ENCODE results near the gene TCAF2.
"Not testable (repeated sequence)": the region's sequence is repeated elsewhere in the genome, so short reads cannot be mapped to it uniquely, and the experiment has no call there.

DNA sequence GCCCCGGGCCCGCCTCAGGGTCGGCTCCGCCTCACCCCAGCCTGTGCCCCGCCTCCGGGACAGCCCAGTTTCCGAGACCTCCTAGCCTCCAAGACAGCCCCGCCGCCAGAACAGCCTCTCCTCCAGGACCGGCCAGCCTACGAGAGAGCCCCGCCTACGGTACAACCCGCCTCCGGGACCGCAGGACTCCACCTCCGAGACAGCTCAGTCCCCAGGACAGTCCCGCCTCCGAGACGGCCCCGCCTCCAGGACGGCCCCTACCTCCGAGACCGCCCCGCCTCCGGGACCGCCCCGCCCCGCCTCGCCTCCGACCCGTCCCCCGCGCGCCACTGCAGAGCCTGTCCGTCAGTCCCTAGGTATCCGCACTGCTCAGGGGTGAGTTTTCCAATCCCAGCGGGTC lies at the start of gene TCAF2:
- not testable (repeated sequence) for TF ChIP-seq RAD21 (IDR thresholded peaks at IDR 0.05; ENCODE audit: low read length); FOSL2 (IDR thresholded peaks at IDR 0.05; ENCODE audit: borderline replicate concordance, low read depth); CTCF (IDR thresholded peaks at IDR 0.05); GABPA (IDR thresholded peaks at IDR 0.05; ENCODE audit: low read depth); TAF1 (IDR thresholded peaks at IDR 0.05; ENCODE audit: borderline replicate concordance, low read depth, low read length); REST (IDR thresholded peaks at IDR 0.05; ENCODE audit: low read depth, low read length); JUND (IDR thresholded peaks at IDR 0.05); NFIC (IDR thresholded peaks at IDR 0.05; ENCODE audit: borderline replicate concordance); RFX5 (IDR thresholded peaks at IDR 0.05; ENCODE audit: low read length); FOXJ3 (CRISPR knock-in tag; IDR thresholded peaks at IDR 0.05); EZH2phosphoT487 (IDR thresholded peaks at IDR 0.05; ENCODE audit: borderline replicate concordance, low read depth)
- TF ChIP-seq, protein P1, sequence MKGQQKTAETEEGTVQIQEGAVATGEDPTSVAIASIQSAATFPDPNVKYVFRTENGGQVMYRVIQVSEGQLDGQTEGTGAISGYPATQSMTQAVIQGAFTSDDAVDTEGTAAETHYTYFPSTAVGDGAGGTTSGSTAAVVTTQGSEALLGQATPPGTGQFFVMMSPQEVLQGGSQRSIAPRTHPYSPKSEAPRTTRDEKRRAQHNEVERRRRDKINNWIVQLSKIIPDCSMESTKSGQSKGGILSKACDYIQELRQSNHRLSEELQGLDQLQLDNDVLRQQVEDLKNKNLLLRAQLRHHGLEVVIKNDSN (IDR thresholded peaks at IDR 0.05; ENCODE audit: borderline replicate concordance, low read depth), result not testable (repeated sequence)

All from SK-N-SH (cell line).